GM18861 (cell line): ENCODE results near the gene MICA.
"Not testable (repeated sequence)": the region's sequence is repeated elsewhere in the genome, so short reads cannot be mapped to it uniquely, and the experiment has no call there.

Experiments
- ATAC-seq: cut with Tn5 transposase; IDR thresholded peaks from one replicate; pipeline ENCODE4 v1.9.1; 2021; ENCODE audit not compliant: unreplicated experiment

The MICA gene

GRCh38 chr6:31403283-31404060 lies at the start of gene MICA:
MICA (plus strand) TSS chr6:31403595; CDS start chr6:31403633, 38 bp downstream.
- ATAC-seq: peak; percentile 38

- no peak for ATAC-seq
Measured at GRCh38 chr6:31354158-31354863, 49.1 kb upstream of the MICA start.

- ATAC-seq: no peak
Measured at GRCh38 chr6:31354864-31355582, 48.4 kb upstream of the MICA start.

- no peak for ATAC-seq
Measured at GRCh38 chr6:31355583-31355948, 47.8 kb upstream of the MICA start.

- no peak for ATAC-seq
Measured at GRCh38 chr6:31356216-31356945, 47.0 kb upstream of the MICA start.

GRCh38 chr6:31356946-31357466 lies 46.4 kb upstream of the MICA start, which contains the start of gene HLA-B:
HLA-B (minus strand) TSS chr6:31357179; CDS start chr6:31357158, 21 bp downstream.
- ATAC-seq: peak; percentile 71

- ATAC-seq: no peak
Measured at GRCh38 chr6:31357886-31358285, 45.5 kb upstream of the MICA start.

- no peak for ATAC-seq
Measured at GRCh38 chr6:31358302-31358701, 45.1 kb upstream of the MICA start.

GRCh38 chr6:31359581-31359980 lies 43.8 kb upstream of the MICA start:
- ATAC-seq: no peak

GRCh38 chr6:31362751-31363150 lies 40.6 kb upstream of the MICA start:
- no peak for ATAC-seq

GRCh38 chr6:31363811-31364210 lies 39.6 kb upstream of the MICA start:
- ATAC-seq: no peak

GRCh38 chr6:31365864-31366263 lies 37.5 kb upstream of the MICA start:
- no peak for ATAC-seq

GRCh38 chr6:31366693-31367470 lies 36.5 kb upstream of the MICA start:
- ATAC-seq: peak; percentile 65

GRCh38 chr6:31368461-31368860 lies 34.9 kb upstream of the MICA start:
- no peak for ATAC-seq

GRCh38 chr6:31374118-31374517 lies 29.3 kb upstream of the MICA start:
- not testable (repeated sequence) for ATAC-seq

GRCh38 chr6:31375699-31376098 lies 27.7 kb upstream of the MICA start:
- ATAC-seq: no peak

GRCh38 chr6:31377029-31377428 lies 26.4 kb upstream of the MICA start:
- ATAC-seq: no peak

GRCh38 chr6:31378062-31378720 lies 25.2 kb upstream of the MICA start:
- ATAC-seq: no peak

- ATAC-seq: no peak
Measured at GRCh38 chr6:31378721-31379103, 24.7 kb upstream of the MICA start.

- no peak for ATAC-seq
Measured at GRCh38 chr6:31379850-31380249, 23.5 kb upstream of the MICA start.
